ENCODE measurements around the gene CRYBG1. TPM values are rescaled to one million over a fixed set of nuclear protein-coding genes. Genes with fewer than 3 reads are reported as not detected.
"Not testable (repeated sequence)": the region's sequence is repeated elsewhere in the genome, so short reads cannot be mapped to it uniquely, and the experiment has no call there.

CRYBG1 gene
- polyA plus RNA-seq, 3 donors: 24.0 to 33.6 (median 27.3) TPM

GRCh38 chr6:106546261-106546690 lies 185.8 kb downstream of the CRYBG1 start:
- DNase-seq: no peak

- no peak for DNase-seq
These were observed 186.3 kb downstream of the CRYBG1 start for GRCh38 chr6:106546691-106547414.

GRCh38 chr6:106547601-106548453 lies 187.3 kb downstream of the CRYBG1 start:
- no peak for DNase-seq

GRCh38 chr6:106548926-106549455 lies 188.5 kb downstream of the CRYBG1 start:
- DNase-seq: not testable (repeated sequence)

GRCh38 chr6:106549521-106549920 lies 189.0 kb downstream of the CRYBG1 start:
- DNase-seq: no peak

GRCh38 chr6:106551155-106551554 lies 190.6 kb downstream of the CRYBG1 start:
- no peak for DNase-seq

GRCh38 chr6:106553440-106553839 lies 192.9 kb downstream of the CRYBG1 start:
- DNase-seq: no peak

- no peak for DNase-seq
These were observed 195.2 kb downstream of the CRYBG1 start for GRCh38 chr6:106555767-106556166.

GRCh38 chr6:106556368-106556960 lies 195.9 kb downstream of the CRYBG1 start:
- DNase-seq: no peak

GRCh38 chr6:106557837-106558236 lies 197.3 kb downstream of the CRYBG1 start:
- DNase-seq: no peak

GRCh38 chr6:106558364-106558763 lies 197.8 kb downstream of the CRYBG1 start:
- DNase-seq: no peak

- DNase-seq: not testable (repeated sequence)
These were observed 199.1 kb downstream of the CRYBG1 start for GRCh38 chr6:106559659-106560058.

- no peak for DNase-seq
These were observed 200.6 kb downstream of the CRYBG1 start for GRCh38 chr6:106560996-106561685.

- no peak for DNase-seq
These were observed 201.3 kb downstream of the CRYBG1 start for GRCh38 chr6:106561686-106562405.

GRCh38 chr6:106563614-106564013 lies 203.1 kb downstream of the CRYBG1 start:
- no peak for DNase-seq

- no peak for DNase-seq
These were observed 204.0 kb downstream of the CRYBG1 start for GRCh38 chr6:106564476-106564875.

GRCh38 chr6:106568530-106568929 lies 208.0 kb downstream of the CRYBG1 start:
- DNase-seq: no peak

GRCh38 chr6:106569428-106569827 lies 208.9 kb downstream of the CRYBG1 start:
- DNase-seq: no peak

- no peak for DNase-seq
These were observed 211.9 kb downstream of the CRYBG1 start for GRCh38 chr6:106572436-106572835.

- DNase-seq: no peak
These were observed 212.5 kb downstream of the CRYBG1 start for GRCh38 chr6:106572875-106573585.

All from renal pelvis (tissue), 4 donors.